Measurements from ENCODE around the gene GGA3.

The GGA3 gene

GRCh38 chr17:75228847-75229246, 32.6 kb downstream of the GGA3 start:
- no peak for TF ChIP-seq CTCF (IDR thresholded peaks at IDR 0.05; ENCODE audit: low read length, missing control alignments)
- H3K4me3 ChIP-seq (replicated peaks; ENCODE audit: low read depth, low read length): no peak overlapping the region
- DNase-seq (ENCODE audit: low read depth): no peak

GRCh38 chr17:75228305-75228704, 33.1 kb downstream of the GGA3 start:
- peak; percentile 42 for DNase-seq (ENCODE audit: low read depth)
- TF ChIP-seq CTCF (IDR thresholded peaks at IDR 0.05; ENCODE audit: low read length, missing control alignments): no peak
- no peak overlapping the region for H3K4me3 ChIP-seq (replicated peaks; ENCODE audit: low read depth, low read length)

GRCh38 chr17:75227729-75228128, 33.7 kb downstream of the GGA3 start:
- DNase-seq (ENCODE audit: low read depth): no peak
- TF ChIP-seq CTCF (IDR thresholded peaks at IDR 0.05; ENCODE audit: low read length, missing control alignments): no peak

GRCh38 chr17:75225016-75225415, 36.4 kb downstream of the GGA3 start:
- H3K4me3 ChIP-seq (replicated peaks; ENCODE audit: low read depth, low read length): no peak overlapping the region
- no peak for TF ChIP-seq CTCF (IDR thresholded peaks at IDR 0.05; ENCODE audit: low read length, missing control alignments)
- DNase-seq (ENCODE audit: low read depth): no peak

More at GRCh38 chr17:75227729-75228128, 33.7 kb downstream of the GGA3 start:
- H3K4me3 ChIP-seq (replicated peaks; ENCODE audit: low read depth, low read length): no peak overlapping the region

- no peak overlapping the region for H3K4me3 ChIP-seq (replicated peaks; ENCODE audit: low read depth, low read length)
- no peak for TF ChIP-seq CTCF (IDR thresholded peaks at IDR 0.05; ENCODE audit: low read length, missing control alignments)
- no peak for DNase-seq (ENCODE audit: low read depth)
These were observed 41.6 kb downstream of the GGA3 start for GRCh38 chr17:75219815-75220214.

- no peak for DNase-seq (ENCODE audit: low read depth)
- no peak overlapping the region for H3K4me3 ChIP-seq (replicated peaks; ENCODE audit: low read depth, low read length)
- no peak for TF ChIP-seq CTCF (IDR thresholded peaks at IDR 0.05; ENCODE audit: low read length, missing control alignments)
These were observed 43.3 kb downstream of the GGA3 start for GRCh38 chr17:75218131-75218530.

GRCh38 chr17:75209061-75209460, 52.3 kb downstream of the GGA3 start:
- no peak for TF ChIP-seq CTCF (IDR thresholded peaks at IDR 0.05; ENCODE audit: low read length, missing control alignments)
- H3K4me3 ChIP-seq (replicated peaks; ENCODE audit: low read depth, low read length): no peak overlapping the region
- no peak for DNase-seq (ENCODE audit: low read depth)

All from fibroblast of pulmonary artery (primary cell).